ENCODE data around the gene ERGIC3.

- TF ChIP-seq POLR2A (IDR thresholded peaks at IDR 0.05; ENCODE audit: low read depth, low read length) (no peak), POLR2AphosphoS5 (IDR thresholded peaks at IDR 0.05; ENCODE audit: low read depth, low read length) (no peak), TAF1 (IDR thresholded peaks at IDR 0.05; ENCODE audit: borderline replicate concordance, low read depth, low read length) (no peak)
Observed at GRCh38 chr20:35595456-35595855, 53.6 kb downstream of the ERGIC3 start.

All from GM12892 (cell line).